HepG2 (cell line): ENCODE results near the gene GATB. TPM values are rescaled to one million over a fixed set of nuclear protein-coding genes. Genes with fewer than 3 reads are reported as not detected.

Experiments used
- ATAC-seq: fragments of 200-7000 bp; cut with Tn5 transposase; 3 replicates; pipeline ENCODE4 v1.9.1; 2020; ENCODE audit warnings: mild to moderate bottlenecking, moderate library complexity
- BruUV-seq: library from RNA; stranded (reverse); fragments of 400-500 nt; replicated peaks from 2 replicates; lab custom pipeline; 2021; lab: Mats Ljungman, UMichigan
- CTCF ChIA-PET: fragments of 300-600 bp; formaldehyde crosslinking; extraction: SDS; loops from one replicate; lab custom pipeline; 2021; ENCODE audit warnings: low total read pairs, inconsistent platforms, low intra/inter-chr PET ratio; lab: Yijun Ruan, JAX
- POLR2A ChIA-PET: fragments of 350-600 bp; sonication (Branson Sonifier 250); formaldehyde crosslinking; loops from one replicate; lab custom pipeline; 2020; ENCODE audit warnings: antibody characterized with exemption, inconsistent platforms; lab: Yijun Ruan, JAX
- DNase-seq: peaks from one replicate; pipeline ENCODE4 v3.0.0-alpha.2; 2015; ENCODE audit warnings: low spot score
- FAIRE-seq: peaks from 3 replicates; lab custom pipeline; 2011; peaks lifted over from hg19 to GRCh38; lab: Jason Lieb, UNC
- H2AFZ ChIP-seq: one replicate; pipeline ENCODE4 v1.6.1; 2011; ENCODE audit warnings: low read length, inconsistent platforms
- H3K27ac ChIP-seq: fragments of 300-600 bp; 3 replicates; pipeline ENCODE4 v1.8.0; 2011; ENCODE audit warnings: mixed run types, mild to moderate bottlenecking, mixed read lengths, low read length, inconsistent platforms; ENCODE audit not compliant: insufficient read depth; ENCODE audit errors: extremely low read length
- H3K27me3 ChIP-seq, 2 experiments: fragments of 200-600 bp in 1 of 2; 2 replicates in 1 of 2; 3 replicates in 1 of 2; pipeline versions ENCODE4 v1.6.0 to v1.8.0; 2011; ENCODE audit warnings: low read length in 2 of 2, mild to moderate bottlenecking in 2 of 2, moderate library complexity in 2 of 2, inconsistent platforms in 1 of 2; ENCODE audit not compliant: insufficient read depth in 2 of 2, control insufficient read depth in 1 of 2
- H3K36me3 ChIP-seq, 2 experiments: fragments of 200-600 bp in 1 of 2; replicated peaks in 1 of 2; 2 replicates in 1 of 2; 3 replicates in 1 of 2; pipeline versions ENCODE4 v1.5.1 to v1.8.0; 2011; ENCODE audit warnings: low read length in 2 of 2, inconsistent platforms in 1 of 2; ENCODE audit not compliant: insufficient read depth in 2 of 2, control insufficient read depth in 1 of 2
- H3K4me1 ChIP-seq: 2 replicates; pipeline ENCODE4 v1.5.1; 2012; ENCODE audit warnings: low read length, inconsistent platforms; ENCODE audit not compliant: insufficient read depth
- H3K4me2 ChIP-seq: 2 replicates; pipeline ENCODE4 v1.6.0; 2011; ENCODE audit warnings: low read depth, low read length, inconsistent platforms
- H3K4me3 ChIP-seq, 3 experiments: fragments of 200-600 bp in 1 of 3; sonication (generic), shearing (Covaris generic) in 1 of 3; replicated peaks in 1 of 3; 2 replicates each; pipeline ENCODE4 v1.5.1; 2011 to 2016; ENCODE audit warnings: low read length in 3 of 3, inconsistent platforms in 2 of 3, low read depth in 2 of 3, mild to moderate bottlenecking in 2 of 3, control low read depth in 1 of 3, mixed read lengths in 1 of 3; ENCODE audit not compliant: insufficient read depth in 1 of 3
- H3K79me2 ChIP-seq: one replicate; pipeline ENCODE4 v1.6.1; 2011; ENCODE audit warnings: low read length, inconsistent platforms; ENCODE audit not compliant: insufficient read depth
- H3K9ac ChIP-seq: 2 replicates; pipeline ENCODE4 v1.6.0; 2011; ENCODE audit warnings: mild to moderate bottlenecking, low read depth, low read length, inconsistent platforms; ENCODE audit not compliant: insufficient read depth
- H3K9me3 ChIP-seq: 2 replicates; pipeline ENCODE4 v1.5.1; 2012; ENCODE audit warnings: mild to moderate bottlenecking, low read length
- H4K20me1 ChIP-seq: 2 replicates; pipeline ENCODE4 v1.6.0; 2011; ENCODE audit warnings: inconsistent platforms, mild to moderate bottlenecking, low read length, moderate library complexity; ENCODE audit not compliant: insufficient read depth
- HCFC1 ChIP-seq: fragments of 150-350 bp; IDR thresholded peaks from 2 replicates; pipeline ENCODE4 v1.6.1; 2014; ENCODE audit warnings: low read depth, low read length
- HDAC2 ChIP-seq: sonication (generic); formaldehyde crosslinking; IDR thresholded peaks from 2 replicates; pipeline ENCODE4 v1.4.0; 2020; ENCODE audit warnings: missing genetic modification reagents
- HNRNPL ChIP-seq: fragments of 200-400 bp; formaldehyde crosslinking; IDR thresholded peaks from 2 replicates; pipeline ENCODE4 v1.6.1; 2017; ENCODE audit warnings: mild to moderate bottlenecking, low read depth, low read length
- MATR3 ChIP-seq: sonication (generic); formaldehyde crosslinking; IDR thresholded peaks from 2 replicates; pipeline ENCODE4 v1.4.0; 2020; ENCODE audit warnings: missing genetic modification reagents
- ZMYM2 ChIP-seq: sonication (generic); formaldehyde crosslinking; IDR thresholded peaks from 2 replicates; pipeline ENCODE4 v1.8.0; 2022; ENCODE audit warnings: mild to moderate bottlenecking, missing genetic modification reagents
- WGBS: methylation state at CpG from one replicate; pipeline ENCODE4 v1.1.6; 2017; ENCODE audit warnings: low lambda C conversion rate; 5-methylcytosine and 5-hydroxymethylcytosine counted together
- in situ Hi-C: cut with HindIII; loops from 2 replicates; pipeline ENCODE4 v1.10.0; 2017; ENCODE audit warnings: low pct_unique_long_range_greater_than_20kb; ENCODE audit not compliant: extremely low pct_ligation_motif_present
- intact Hi-C: fragments of 100-400 bp; cut with micrococcal nuclease; formaldehyde crosslinking; loops from one replicate; pipeline ENCODE4 v1.10.0; 2022; ENCODE audit not compliant: unreplicated experiment
- polyA plus RNA-seq, 8 experiments: library from polyadenylated mRNA; depleted of rRNA in 3 of 8; stranded (reverse) in 7 of 8; unstranded in 1 of 8; fragments of >200 nt; fragmentation: Illumina TruSeq in 4 of 8; extraction: Trizol in 4 of 8; gene quantifications; 2 replicates each; pipeline versions ENCODE4 v1.2.1 to v1.2.3, GENCODE V29; 2011 to 2016; ENCODE audit warnings: low read depth in 4 of 8, missing spikeins in 1 of 8, mixed read lengths in 1 of 8; ENCODE audit not compliant: insufficient read depth in 1 of 8
- total RNA-seq, 5 experiments: library from RNA; depleted of rRNA; stranded (reverse); fragments of >200 nt; fragmentation: Illumina TruSeq; extraction: Trizol; gene quantifications; 2 replicates each; pipeline ENCODE4 v1.2.3, GENCODE V29; 2016; ENCODE audit warnings: low read depth in 1 of 5
- TF ChIP-seq, protein P1 (sequence below): IDR thresholded peaks from 2 replicates; pipeline ENCODE4 v1.6.1; 2016; ENCODE audit warnings: mild to moderate bottlenecking, missing biosample characterization, missing genetic modification reagents
- TF ChIP-seq, protein P2 (sequence below): IDR thresholded peaks from 2 replicates; pipeline ENCODE4 v1.6.1; 2016; ENCODE audit warnings: missing compliant biosample characterization, missing genetic modification reagents, borderline replicate concordance
- TF ChIP-seq, protein P3 (sequence below): sonication (generic); formaldehyde crosslinking; IDR thresholded peaks from 2 replicates; pipeline ENCODE4 v1.8.0; 2022; ENCODE audit warnings: mild to moderate bottlenecking, missing genetic modification reagents; ENCODE audit not compliant: insufficient replicate concordance
- TF ChIP-seq, protein P4 (sequence below): IDR thresholded peaks from 2 replicates; pipeline ENCODE4 v1.6.1; 2016; ENCODE audit warnings: control low read depth
- TF ChIP-seq, protein P5 (sequence below): sonication (generic); formaldehyde crosslinking; IDR thresholded peaks from 2 replicates; pipeline ENCODE4 v1.9.0; 2021; ENCODE audit warnings: missing genetic modification reagents, borderline replicate concordance

Gene GATB
- total and polyA plus RNA-seq, 2 of the 13 experiments (the other 11 are each of a cell fraction or from before 2014, with no cell fraction given) = 32.3 to 32.4 TPM

DNA sequence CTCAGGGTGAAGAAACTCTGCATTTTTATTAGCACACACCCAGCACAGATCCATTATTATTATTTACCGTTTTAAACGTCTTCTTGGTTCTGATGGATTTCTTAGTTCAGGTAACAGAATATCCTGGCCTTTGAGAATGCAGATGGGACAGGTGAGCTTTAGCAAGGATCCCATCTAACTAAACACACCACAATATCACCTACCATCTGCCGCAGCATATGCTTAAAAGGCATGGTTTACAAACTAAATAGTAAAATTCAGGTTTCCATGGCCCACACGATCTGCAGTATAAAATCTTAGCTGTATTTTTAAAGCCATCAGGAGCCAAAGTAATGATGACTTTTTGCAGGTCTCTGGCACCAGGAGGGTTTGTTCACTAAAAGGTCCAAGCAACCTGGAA is 31.7 kb upstream of the GATB start:
- FAIRE-seq = no peak
- DNase-seq = no peak
- 11% methylated on average over 4 of the region's 4 CpGs for WGBS
- Histone ChIP-seq H3K4me3 (no peak overlapping the region), H3K27ac (no peak overlapping the region), H3K9me3 (no peaks in the 10 kb centered on the region), H3K79me2 (no peaks in the 10 kb centered on the region), H4K20me1 (no peaks in the 10 kb centered on the region), H3K4me1 (no peaks in the 10 kb centered on the region), H3K4me2 (no peak overlapping the region), H2AFZ (no peak overlapping the region), H3K36me3 (no peaks in the 10 kb centered on the region), H3K9ac (no peak overlapping the region), H3K27me3 (peaks cover 3 to 13% of the 10 kb centered on the region in 2 experiments; a peak in 2 of 5 replicates)
- intact Hi-C loops = no loop called here
- in situ Hi-C loops = no loop called here
- no TSS peak for BruUV-seq
- TF ChIP-seq HDAC2 (CRISPR knock-in tag) = no peak
- TF ChIP-seq, protein P1, sequence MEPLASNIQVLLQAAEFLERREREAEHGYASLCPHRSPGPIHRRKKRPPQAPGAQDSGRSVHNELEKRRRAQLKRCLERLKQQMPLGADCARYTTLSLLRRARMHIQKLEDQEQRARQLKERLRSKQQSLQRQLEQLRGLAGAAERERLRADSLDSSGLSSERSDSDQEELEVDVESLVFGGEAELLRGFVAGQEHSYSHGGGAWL (CRISPR knock-in tag) = no peak
- no peak for TF ChIP-seq HNRNPL
- TF ChIP-seq, protein P2, sequence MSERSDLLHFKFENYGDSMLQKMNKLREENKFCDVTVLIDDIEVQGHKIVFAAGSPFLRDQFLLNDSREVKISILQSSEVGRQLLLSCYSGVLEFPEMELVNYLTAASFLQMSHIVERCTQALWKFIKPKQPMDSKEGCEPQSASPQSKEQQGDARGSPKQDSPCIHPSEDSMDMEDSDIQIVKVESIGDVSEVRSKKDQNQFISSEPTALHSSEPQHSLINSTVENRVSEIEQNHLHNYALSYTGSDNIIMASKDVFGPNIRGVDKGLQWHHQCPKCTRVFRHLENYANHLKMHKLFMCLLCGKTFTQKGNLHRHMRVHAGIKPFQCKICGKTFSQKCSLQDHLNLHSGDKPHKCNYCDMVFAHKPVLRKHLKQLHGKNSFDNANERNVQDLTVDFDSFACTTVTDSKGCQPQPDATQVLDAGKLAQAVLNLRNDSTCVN (CRISPR knock-in tag) = no peak
- TF ChIP-seq, protein P3, sequence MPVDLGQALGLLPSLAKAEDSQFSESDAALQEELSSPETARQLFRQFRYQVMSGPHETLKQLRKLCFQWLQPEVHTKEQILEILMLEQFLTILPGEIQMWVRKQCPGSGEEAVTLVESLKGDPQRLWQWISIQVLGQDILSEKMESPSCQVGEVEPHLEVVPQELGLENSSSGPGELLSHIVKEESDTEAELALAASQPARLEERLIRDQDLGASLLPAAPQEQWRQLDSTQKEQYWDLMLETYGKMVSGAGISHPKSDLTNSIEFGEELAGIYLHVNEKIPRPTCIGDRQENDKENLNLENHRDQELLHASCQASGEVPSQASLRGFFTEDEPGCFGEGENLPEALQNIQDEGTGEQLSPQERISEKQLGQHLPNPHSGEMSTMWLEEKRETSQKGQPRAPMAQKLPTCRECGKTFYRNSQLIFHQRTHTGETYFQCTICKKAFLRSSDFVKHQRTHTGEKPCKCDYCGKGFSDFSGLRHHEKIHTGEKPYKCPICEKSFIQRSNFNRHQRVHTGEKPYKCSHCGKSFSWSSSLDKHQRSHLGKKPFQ (CRISPR knock-in tag) = no peak
- TF ChIP-seq, protein P4, sequence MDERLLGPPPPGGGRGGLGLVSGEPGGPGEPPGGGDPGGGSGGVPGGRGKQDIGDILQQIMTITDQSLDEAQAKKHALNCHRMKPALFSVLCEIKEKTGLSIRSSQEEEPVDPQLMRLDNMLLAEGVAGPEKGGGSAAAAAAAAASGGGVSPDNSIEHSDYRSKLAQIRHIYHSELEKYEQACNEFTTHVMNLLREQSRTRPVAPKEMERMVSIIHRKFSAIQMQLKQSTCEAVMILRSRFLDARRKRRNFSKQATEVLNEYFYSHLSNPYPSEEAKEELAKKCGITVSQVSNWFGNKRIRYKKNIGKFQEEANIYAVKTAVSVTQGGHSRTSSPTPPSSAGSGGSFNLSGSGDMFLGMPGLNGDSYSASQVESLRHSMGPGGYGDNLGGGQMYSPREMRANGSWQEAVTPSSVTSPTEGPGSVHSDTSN (CRISPR knock-in tag) = no peak
- TF ChIP-seq HCFC1 = no peak
- no peak for TF ChIP-seq MATR3 (CRISPR knock-in tag)
- TF ChIP-seq ZMYM2 = no peak
- TF ChIP-seq, protein P5, sequence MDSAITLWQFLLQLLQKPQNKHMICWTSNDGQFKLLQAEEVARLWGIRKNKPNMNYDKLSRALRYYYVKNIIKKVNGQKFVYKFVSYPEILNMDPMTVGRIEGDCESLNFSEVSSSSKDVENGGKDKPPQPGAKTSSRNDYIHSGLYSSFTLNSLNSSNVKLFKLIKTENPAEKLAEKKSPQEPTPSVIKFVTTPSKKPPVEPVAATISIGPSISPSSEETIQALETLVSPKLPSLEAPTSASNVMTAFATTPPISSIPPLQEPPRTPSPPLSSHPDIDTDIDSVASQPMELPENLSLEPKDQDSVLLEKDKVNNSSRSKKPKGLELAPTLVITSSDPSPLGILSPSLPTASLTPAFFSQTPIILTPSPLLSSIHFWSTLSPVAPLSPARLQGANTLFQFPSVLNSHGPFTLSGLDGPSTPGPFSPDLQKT (CRISPR knock-in tag) = no peak
- POLR2A ChIA-PET = no interaction called here
- ATAC-seq = no peak
- CTCF ChIA-PET = no interaction called here
